CD1c-positive myeloid dendritic cell (primary cell): ENCODE data around the gene RAB37.

Experiments used
- DNase-seq: peaks from one replicate; pipeline ENCODE4 v3.0.0-alpha.2; 2016; ENCODE audit errors: extremely low spot score

RAB37 gene

GRCh38 chr17:74728033-74728701 is 8.9 kb upstream of the RAB37 start:
- no peak for DNase-seq

- DNase-seq = no peak
Measured at GRCh38 chr17:74728702-74729075, 8.4 kb upstream of the RAB37 start.

GRCh38 chr17:74729368-74729767 is 7.7 kb upstream of the RAB37 start:
- no peak for DNase-seq

GRCh38 chr17:74729866-74730265 is 7.2 kb upstream of the RAB37 start:
- DNase-seq = no peak

- no peak for DNase-seq
Measured at GRCh38 chr17:74730491-74731346, 6.3 kb upstream of the RAB37 start.

GRCh38 chr17:74731347-74731605 is 5.8 kb upstream of the RAB37 start:
- DNase-seq = no peak

- no peak for DNase-seq
Measured at GRCh38 chr17:74732042-74732867, 4.8 kb upstream of the RAB37 start.

- no peak for DNase-seq
Measured at GRCh38 chr17:74733365-74734122, 3.5 kb upstream of the RAB37 start.

- no peak for DNase-seq
Measured at GRCh38 chr17:74734256-74734655, 2.8 kb upstream of the RAB37 start.

- DNase-seq = peak; percentile 57
Measured at GRCh38 chr17:74737299-74738050, 419 bp downstream of the RAB37 start.

GRCh38 chr17:74738051-74738996 is 1.3 kb downstream of the RAB37 start:
- DNase-seq = peak; percentile 34

- no peak for DNase-seq
Measured at GRCh38 chr17:74739227-74739831, 2.3 kb downstream of the RAB37 start.

- peak; percentile 23 for DNase-seq
Measured at GRCh38 chr17:74740173-74740572, 3.1 kb downstream of the RAB37 start.

GRCh38 chr17:74740641-74741387 is 3.8 kb downstream of the RAB37 start:
- no peak for DNase-seq

GRCh38 chr17:74742153-74742515 is 5.1 kb downstream of the RAB37 start:
- peak; percentile 25 for DNase-seq

- no peak for DNase-seq
Measured at GRCh38 chr17:74742978-74743545, 6.0 kb downstream of the RAB37 start.

- no peak for DNase-seq
Measured at GRCh38 chr17:74743755-74744154, 6.7 kb downstream of the RAB37 start.

GRCh38 chr17:74744349-74744713 is 7.3 kb downstream of the RAB37 start:
- no peak for DNase-seq
